ENCODE results near the gene TMEM132C.
"Not testable (repeated sequence)": the region's sequence is repeated elsewhere in the genome, so short reads cannot be mapped to it uniquely, and the experiment has no call there.

TMEM132C gene

GRCh38 chr12:128267131-128267622 lies at the start of gene TMEM132C:
Gene TMEM132C, plus strand, starts transcription at chr12:128267170. Its CDS starts 233 bp downstream, at chr12:128267403.
- intact Hi-C loops (cut with micrococcal nuclease): no loop called here
- H3K36me3 Mint-ChIP-seq (ENCODE audit: low read depth): no peaks in the 10 kb centered on the region
- H3K9me3 Mint-ChIP-seq: peaks cover 7% of the 10 kb centered on the region
- no peaks in the 10 kb centered on the region for H3K4me1 Mint-ChIP-seq (ENCODE audit: low read depth)
- H3K4me3 Mint-ChIP-seq: no peak within 1 kb of the TSS
- H3K27me3 Mint-ChIP-seq: peaks cover 56% of the 10 kb centered on the region
- no peak within 1 kb of the TSS for H3K27ac Mint-ChIP-seq

GRCh38 chr12:128224226-128224625 lies 42.7 kb upstream of the TMEM132C start:
- Mint-ChIP-seq H3K27ac (no peak overlapping the region), H3K27me3 (no peaks in the 10 kb centered on the region), H3K9me3 (peaks cover 27% of the 10 kb centered on the region), H3K4me3 (no peak overlapping the region), H3K4me1 (ENCODE audit: low read depth) (no peaks in the 10 kb centered on the region), H3K36me3 (ENCODE audit: low read depth) (no peaks in the 10 kb centered on the region)
- intact Hi-C loops (cut with micrococcal nuclease): no loop called here

DNA sequence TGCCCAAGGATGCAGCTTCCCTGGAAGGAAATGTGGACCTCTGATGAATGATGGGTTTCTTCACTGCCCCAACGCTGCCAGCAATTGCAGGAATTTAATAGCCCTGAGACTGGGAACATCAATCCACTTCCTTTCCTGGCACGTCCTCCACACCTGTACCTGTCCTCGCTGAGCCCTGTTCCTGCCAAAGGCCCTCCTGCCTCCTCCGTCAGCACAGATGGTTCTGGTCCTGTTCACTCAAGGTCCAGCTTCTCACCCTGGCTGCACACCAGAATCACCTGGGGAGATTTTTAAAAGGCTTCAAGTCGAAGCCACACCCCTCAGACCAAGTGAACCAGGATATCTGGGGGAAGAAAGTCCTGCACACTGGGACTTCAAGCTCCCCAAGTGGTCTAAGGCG lies 38.4 kb upstream of the TMEM132C start:
- Mint-ChIP-seq H3K27ac (no peak overlapping the region), H3K9me3 (peaks cover 14% of the 10 kb centered on the region), H3K4me1 (ENCODE audit: low read depth) (no peaks in the 10 kb centered on the region), H3K4me3 (no peak overlapping the region), H3K27me3 (no peaks in the 10 kb centered on the region), H3K36me3 (ENCODE audit: low read depth) (no peaks in the 10 kb centered on the region)
- intact Hi-C loops (cut with micrococcal nuclease): no loop called here

- no peak overlapping the region for H3K4me3 Mint-ChIP-seq
- no peak overlapping the region for H3K27ac Mint-ChIP-seq
- H3K4me1 Mint-ChIP-seq (ENCODE audit: low read depth): no peaks in the 10 kb centered on the region
- H3K27me3 Mint-ChIP-seq: no peaks in the 10 kb centered on the region
- no peaks in the 10 kb centered on the region for H3K36me3 Mint-ChIP-seq (ENCODE audit: low read depth)
- H3K9me3 Mint-ChIP-seq: no peaks in the 10 kb centered on the region
- intact Hi-C loops (cut with micrococcal nuclease): no loop called here
Observed at GRCh38 chr12:128235635-128236417, 31.1 kb upstream of the TMEM132C start.

- Mint-ChIP-seq H3K27ac (no peak overlapping the region), H3K4me1 (ENCODE audit: low read depth) (no peaks in the 10 kb centered on the region), H3K36me3 (ENCODE audit: low read depth) (no peaks in the 10 kb centered on the region), H3K4me3 (no peak overlapping the region), H3K27me3 (no peaks in the 10 kb centered on the region), H3K9me3 (no peaks in the 10 kb centered on the region)
- intact Hi-C loops (cut with micrococcal nuclease): no loop called here
Observed at GRCh38 chr12:128236525-128236924, 30.4 kb upstream of the TMEM132C start.

DNA sequence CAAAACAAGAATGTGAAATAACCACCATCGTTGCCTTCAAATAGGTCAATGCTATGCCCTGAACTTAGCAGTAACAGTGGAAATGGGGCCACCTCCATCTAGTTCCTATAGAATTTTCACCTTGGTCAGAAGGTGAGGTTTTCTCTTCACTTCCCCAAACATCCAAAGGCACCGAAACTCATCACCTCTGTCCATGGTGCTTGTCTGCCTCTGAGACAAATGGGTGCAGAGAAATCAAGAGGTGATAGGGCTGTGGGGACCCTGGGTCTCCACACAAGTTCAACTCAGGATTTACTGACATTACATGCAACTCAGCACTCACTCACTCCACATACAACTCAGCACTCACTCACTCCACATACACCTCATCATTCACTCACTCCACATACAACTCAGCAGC lies 26.2 kb upstream of the TMEM132C start:
- H3K4me1 Mint-ChIP-seq (ENCODE audit: low read depth): no peaks in the 10 kb centered on the region
- H3K4me3 Mint-ChIP-seq: no peak overlapping the region
- no peaks in the 10 kb centered on the region for H3K36me3 Mint-ChIP-seq (ENCODE audit: low read depth)
- intact Hi-C loops (cut with micrococcal nuclease): no loop called here
- H3K27me3 Mint-ChIP-seq: no peaks in the 10 kb centered on the region
- no peaks in the 10 kb centered on the region for H3K9me3 Mint-ChIP-seq
- H3K27ac Mint-ChIP-seq: no peak overlapping the region

DNA sequence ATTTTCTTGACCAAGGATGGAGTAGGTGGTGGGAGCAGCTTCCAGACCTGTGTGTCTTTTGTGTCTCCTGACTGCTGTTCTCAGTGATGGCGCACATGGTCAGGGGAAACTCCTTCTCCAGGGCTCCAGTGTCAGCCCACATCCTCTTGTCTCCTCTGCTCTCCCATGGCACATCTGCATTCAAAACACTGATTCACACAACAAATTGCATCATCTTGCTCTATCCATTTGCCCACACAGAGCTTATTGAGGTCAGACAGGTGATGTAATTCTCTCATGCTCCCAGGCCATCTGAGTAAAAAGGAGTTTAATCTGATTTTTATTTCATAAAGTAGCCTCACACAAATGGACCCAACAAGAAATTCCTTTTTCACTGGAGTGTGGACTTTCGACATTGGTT lies 21.8 kb upstream of the TMEM132C start:
- Mint-ChIP-seq H3K9me3 (no peaks in the 10 kb centered on the region), H3K27ac (no peak overlapping the region), H3K4me3 (no peak overlapping the region), H3K4me1 (ENCODE audit: low read depth) (no peaks in the 10 kb centered on the region), H3K27me3 (no peaks in the 10 kb centered on the region), H3K36me3 (ENCODE audit: low read depth) (no peaks in the 10 kb centered on the region)
- intact Hi-C loops (cut with micrococcal nuclease): no loop called here

DNA sequence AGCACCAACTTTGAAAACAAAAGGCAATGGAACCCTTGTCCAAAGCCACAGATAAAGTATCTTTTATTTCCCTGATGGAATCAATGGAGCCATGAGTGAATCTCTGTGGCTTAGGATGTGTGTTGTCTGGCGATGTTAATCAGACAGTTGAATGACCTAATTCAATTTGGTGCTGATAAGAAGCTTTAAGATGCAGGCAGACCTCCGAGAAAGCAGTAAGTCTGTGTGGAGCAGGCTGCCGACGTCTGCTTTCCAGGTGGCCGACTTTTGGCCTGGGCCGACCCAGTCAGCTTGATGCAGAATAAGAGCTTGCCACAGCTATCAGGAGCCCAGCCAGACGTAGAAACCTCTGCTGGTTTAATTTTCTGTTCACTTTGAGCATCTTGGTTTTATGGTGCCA lies 21.1 kb upstream of the TMEM132C start:
- Mint-ChIP-seq H3K9me3 (no peaks in the 10 kb centered on the region), H3K4me1 (ENCODE audit: low read depth) (no peaks in the 10 kb centered on the region), H3K27me3 (no peaks in the 10 kb centered on the region), H3K36me3 (ENCODE audit: low read depth) (no peaks in the 10 kb centered on the region), H3K27ac (no peak overlapping the region), H3K4me3 (no peak overlapping the region)
- intact Hi-C loops (cut with micrococcal nuclease): no loop called here

DNA sequence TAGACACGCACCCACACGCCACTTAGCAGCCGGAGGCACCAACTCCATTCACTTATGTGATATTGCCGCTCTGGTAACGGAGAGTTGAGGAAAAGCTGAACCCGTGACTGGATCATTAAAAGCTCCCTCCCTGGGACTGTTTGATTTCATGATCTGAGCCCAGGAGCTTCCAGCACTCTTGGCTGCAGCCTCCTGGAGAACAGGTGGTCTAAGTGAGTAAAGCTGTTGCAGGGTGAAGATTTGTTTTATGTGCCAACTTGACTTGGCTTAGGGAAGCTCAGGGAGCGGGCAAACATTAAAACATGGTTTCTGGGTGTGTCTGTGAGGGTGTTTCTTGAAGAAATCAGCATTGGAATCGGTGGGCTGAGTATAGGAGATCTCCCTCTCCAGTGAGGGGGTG lies 16.9 kb upstream of the TMEM132C start:
- Mint-ChIP-seq H3K36me3 (ENCODE audit: low read depth) (no peaks in the 10 kb centered on the region), H3K27ac (no peak overlapping the region), H3K4me1 (ENCODE audit: low read depth) (no peaks in the 10 kb centered on the region), H3K27me3 (no peaks in the 10 kb centered on the region), H3K9me3 (peaks cover 5% of the 10 kb centered on the region), H3K4me3 (no peak overlapping the region)
- intact Hi-C loops (cut with micrococcal nuclease): no loop called here

GRCh38 chr12:128253829-128254228 lies 13.1 kb upstream of the TMEM132C start:
- H3K36me3 Mint-ChIP-seq (ENCODE audit: low read depth); intact Hi-C loops (cut with micrococcal nuclease); H3K4me3 Mint-ChIP-seq; H3K4me1 Mint-ChIP-seq (ENCODE audit: low read depth); H3K9me3 Mint-ChIP-seq; H3K27ac Mint-ChIP-seq; H3K27me3 Mint-ChIP-seq: not testable (repeated sequence)

GRCh38 chr12:128258866-128259555 lies 8.0 kb upstream of the TMEM132C start:
- intact Hi-C loops (cut with micrococcal nuclease): loop anchor here (5.0 kb wide), 1 partner anchor 1753 kb away; no protein-coding TSS in a partner anchor
- H3K27ac Mint-ChIP-seq: no peak overlapping the region
- H3K36me3 Mint-ChIP-seq (ENCODE audit: low read depth): no peaks in the 10 kb centered on the region
- peaks cover 3% of the 10 kb centered on the region for H3K27me3 Mint-ChIP-seq
- H3K9me3 Mint-ChIP-seq: peaks cover 2% of the 10 kb centered on the region
- H3K4me3 Mint-ChIP-seq: no peak overlapping the region
- H3K4me1 Mint-ChIP-seq (ENCODE audit: low read depth): no peaks in the 10 kb centered on the region

DNA sequence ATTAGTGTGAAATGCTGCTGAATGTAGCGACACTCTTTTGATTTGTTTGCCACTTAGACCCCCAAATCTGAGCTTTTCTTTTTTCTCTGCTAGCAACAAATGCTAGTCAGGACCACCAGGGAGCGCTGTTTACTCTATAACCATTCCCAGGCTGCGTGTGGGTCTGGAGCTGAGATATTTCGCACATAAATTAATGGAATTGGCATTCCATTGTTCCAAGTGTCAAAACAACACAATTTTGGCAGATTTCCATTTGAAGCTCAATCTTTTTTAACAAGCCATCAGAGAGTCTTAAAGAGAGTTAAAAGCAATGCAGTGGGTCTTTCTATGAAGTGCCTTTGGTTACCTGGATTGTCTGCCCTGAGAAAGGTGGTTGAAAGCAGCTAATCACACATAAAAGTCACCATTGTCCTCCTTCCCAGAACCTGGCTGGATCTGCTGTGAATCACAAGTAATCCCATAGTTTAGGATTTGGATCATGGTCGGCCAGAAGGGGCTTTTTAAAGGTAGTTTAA lies 7.4 kb upstream of the TMEM132C start:
- H3K4me1 Mint-ChIP-seq (ENCODE audit: low read depth): no peaks in the 10 kb centered on the region
- intact Hi-C loops (cut with micrococcal nuclease): loop anchor here (5.0 kb wide), 1 partner anchor 1753 kb away; no protein-coding TSS in a partner anchor
- no peaks in the 10 kb centered on the region for H3K36me3 Mint-ChIP-seq (ENCODE audit: low read depth)
- peaks cover 7% of the 10 kb centered on the region for H3K27me3 Mint-ChIP-seq
- H3K27ac Mint-ChIP-seq: no peak overlapping the region
- H3K9me3 Mint-ChIP-seq: peaks cover 7% of the 10 kb centered on the region
- no peak overlapping the region for H3K4me3 Mint-ChIP-seq

DNA sequence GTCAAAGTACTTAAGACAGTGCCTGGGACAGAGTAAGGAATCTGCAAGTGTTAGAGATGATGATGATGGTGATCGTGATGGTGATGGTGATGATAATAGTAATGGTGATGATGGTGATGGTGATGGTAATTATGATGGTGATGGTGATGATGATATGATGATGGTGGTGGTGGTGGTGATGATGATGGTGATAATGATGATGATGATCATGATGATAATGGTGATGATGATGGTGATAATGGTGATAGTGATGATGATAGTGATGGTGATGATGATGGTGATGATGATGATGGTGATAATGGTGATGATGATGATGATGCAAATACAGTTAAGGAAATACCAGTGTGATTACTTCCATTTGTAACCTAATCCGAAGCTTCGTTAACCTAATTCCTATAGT lies 5.2 kb upstream of the TMEM132C start:
- no peak overlapping the region for H3K27ac Mint-ChIP-seq
- no peak overlapping the region for H3K4me3 Mint-ChIP-seq
- peaks cover 26% of the 10 kb centered on the region for H3K27me3 Mint-ChIP-seq
- H3K4me1 Mint-ChIP-seq (ENCODE audit: low read depth): no peaks in the 10 kb centered on the region
- peaks cover 7% of the 10 kb centered on the region for H3K9me3 Mint-ChIP-seq
- intact Hi-C loops (cut with micrococcal nuclease): no loop called here
- no peaks in the 10 kb centered on the region for H3K36me3 Mint-ChIP-seq (ENCODE audit: low read depth)

DNA sequence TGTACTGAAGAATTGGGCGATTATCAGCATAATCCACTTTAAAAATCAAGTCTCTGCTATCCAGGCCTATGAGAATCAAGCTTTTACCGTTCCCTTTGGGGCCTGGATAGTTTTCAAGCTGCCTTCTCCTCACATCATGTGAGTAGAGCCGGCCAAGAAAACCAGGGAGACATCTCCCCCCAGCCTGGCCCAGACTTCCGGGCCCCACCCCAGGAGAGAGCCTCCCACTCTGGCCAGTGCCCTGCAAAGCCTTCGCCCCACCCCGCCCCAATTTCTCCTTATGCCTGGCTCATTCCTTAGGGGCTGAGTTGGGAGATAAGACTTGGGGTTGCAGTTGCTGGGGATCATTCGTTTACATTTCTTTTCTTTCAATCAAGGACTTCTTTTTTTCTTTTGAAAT lies 1.4 kb upstream of the TMEM132C start:
- intact Hi-C loops (cut with micrococcal nuclease): no loop called here
- peaks cover 55% of the 10 kb centered on the region for H3K27me3 Mint-ChIP-seq

More for the DNA sequence above, 1.4 kb upstream of the TMEM132C start:
- H3K4me1 Mint-ChIP-seq (ENCODE audit: low read depth): no peaks in the 10 kb centered on the region
- H3K36me3 Mint-ChIP-seq (ENCODE audit: low read depth): no peaks in the 10 kb centered on the region
- H3K4me3 Mint-ChIP-seq: no peak overlapping the region
- no peak overlapping the region for H3K27ac Mint-ChIP-seq
- H3K9me3 Mint-ChIP-seq: peaks cover 7% of the 10 kb centered on the region

All from dendritic cell treated with granulocyte-macrophage colony-stimulating factor and Interleukin-4, amounts not matched to agents 40 ng/mL and 50 ng/mL, for 4 days (primary cell).